Left lung (tissue), 10 donors: Measurements from ENCODE around the gene TNFAIP8L3. TPM values are rescaled to one million over a fixed set of nuclear protein-coding genes. Genes with fewer than 3 reads are reported as not detected.

Experiments used
- ATAC-seq: fragments of 200-7000 bp; cut with Tn5 transposase; one replicate; pipeline ENCODE4 v1.9.1; 2020; ENCODE audit warnings: moderate library complexity
- DNase-seq, 4 donors: peaks; one replicate each; pipeline ENCODE4 v3.0.0-alpha.2; 2013 to 2020
- H3K27ac ChIP-seq, 2 donors: fragments of 200-600 bp; sonication (generic) in 1 of 2; one replicate each; pipeline versions ENCODE4 v1.5.0 to v1.8.0; 2020 to 2021
- H3K27me3 ChIP-seq, 2 donors: fragments of 200-600 bp; sonication (generic) in 1 of 2; one replicate each; pipeline versions ENCODE4 v1.5.0 to v1.8.0; 2020 to 2021
- H3K36me3 ChIP-seq, 2 donors: fragments of 200-600 bp; sonication (generic) in 1 of 2; one replicate each; pipeline versions ENCODE4 v1.5.0 to v1.8.0; 2020 to 2021
- H3K4me1 ChIP-seq, 2 donors: fragments of 200-600 bp; one replicate each; pipeline ENCODE4 v1.8.0; 2021
- H3K4me3 ChIP-seq, 2 donors: fragments of 200-600 bp; sonication (generic) in 1 of 2; one replicate each; pipeline versions ENCODE4 v1.5.0 to v1.8.0; 2020 to 2021; ENCODE audit warnings: mild to moderate bottlenecking in 1 of 2
- H3K9me3 ChIP-seq, 2 donors: fragments of 200-600 bp; sonication (generic) in 1 of 2; one replicate each; pipeline versions ENCODE4 v1.5.0 to v1.8.0; 2020 to 2021
- CTCF ChIP-seq, 2 donors: fragments of 200-600 bp; sonication (generic) in 1 of 2; IDR thresholded peaks; one replicate each; pipeline versions ENCODE4 v1.5.0 to v1.8.0; 2021; ENCODE audit warnings: antibody characterized with exemption in 2 of 2
- intact Hi-C, 2 donors: fragments of 100-400 bp; cut with DNase I; formaldehyde crosslinking; loops; one replicate each; pipeline versions ENCODE4 v1.11.2 to v1.14.2; 2022
- polyA plus RNA-seq, 6 donors: library from polyadenylated mRNA; unstranded; fragments of 120-200 nt; gene quantifications; one replicate each; pipeline ENCODE4 v1.2.1, GENCODE V29; 2013; ENCODE audit not compliant: insufficient read length in 6 of 6
- total RNA-seq, 2 donors: library from RNA; stranded (reverse); fragmentation: NEBNext Ultra II Directional; extraction: Animal tissue kit (Norgen Biotek cat#: 25700); gene quantifications; one replicate each; pipeline ENCODE4 v1.2.1, GENCODE V29; 2021
- donor health status: DM: no; HTN: yes; CAD: no.
- donor health status: DM: no; HTN: no; CAD: no.

Gene TNFAIP8L3
- total and polyA plus RNA-seq, 8 donors, result 3.0 to 25.0 (median 4.4) TPM

- Histone ChIP-seq H3K27me3 (peaks cover 0 to 4% of the 10 kb centered on the region in 2 donors), H3K27ac (no peak overlapping the region), H3K4me1 (peaks cover 0 to 9% of the 10 kb centered on the region in 2 donors), H3K4me3 (no peak overlapping the region), H3K9me3 (no peaks in the 10 kb centered on the region), H3K36me3 (no peaks in the 10 kb centered on the region)
- TF ChIP-seq CTCF (IDR thresholded peaks at IDR 0.05), result no peak
- ATAC-seq, result no peak
- DNase-seq, result no peak
- intact Hi-C loops, result no loop called here
Observed at GRCh38 chr15:51075364-51075763, 19.3 kb downstream of the TNFAIP8L3 start.

GRCh38 chr15:51074926-51075325 lies 19.8 kb downstream of the TNFAIP8L3 start:
- Histone ChIP-seq H3K27ac (no peak overlapping the region), H3K4me3 (no peak overlapping the region), H3K27me3 (peaks cover 0 to 4% of the 10 kb centered on the region in 2 donors), H3K4me1 (peaks cover 0 to 9% of the 10 kb centered on the region in 2 donors), H3K9me3 (no peaks in the 10 kb centered on the region), H3K36me3 (no peaks in the 10 kb centered on the region)
- ATAC-seq (no peak), DNase-seq (no peak)
- intact Hi-C loops, result no loop called here
- no peak for TF ChIP-seq CTCF (IDR thresholded peaks at IDR 0.05)

- Histone ChIP-seq H3K4me1 (peaks cover 0 to under 1% of the 10 kb centered on the region in 2 donors), H3K27me3 (no peaks in the 10 kb centered on the region), H3K4me3 (no peak overlapping the region), H3K9me3 (no peaks in the 10 kb centered on the region), H3K36me3 (no peaks in the 10 kb centered on the region), H3K27ac (no peak overlapping the region)
- ATAC-seq, result no peak
- DNase-seq, result no peak
- no peak for TF ChIP-seq CTCF (IDR thresholded peaks at IDR 0.05)
- intact Hi-C loops, result no loop called here
Observed at GRCh38 chr15:51071578-51071977, 23.1 kb downstream of the TNFAIP8L3 start.

- TF ChIP-seq CTCF (IDR thresholded peaks at IDR 0.05), result no peak
- H3K4me1 ChIP-seq, result no peaks in the 10 kb centered on the region
- intact Hi-C loops, result no loop called here
- H3K9me3 ChIP-seq, result no peaks in the 10 kb centered on the region
- H3K27ac ChIP-seq, result no peak overlapping the region
- DNase-seq, result no peak
- no peak overlapping the region for H3K4me3 ChIP-seq
- no peaks in the 10 kb centered on the region for H3K36me3 ChIP-seq
- no peaks in the 10 kb centered on the region for H3K27me3 ChIP-seq
- ATAC-seq, result no peak
Observed at GRCh38 chr15:51069983-51070382, 24.7 kb downstream of the TNFAIP8L3 start.

GRCh38 chr15:51067510-51067909 lies 27.2 kb downstream of the TNFAIP8L3 start:
- TF ChIP-seq CTCF (IDR thresholded peaks at IDR 0.05), result no peak
- Histone ChIP-seq H3K27ac (no peak overlapping the region), H3K9me3 (no peaks in the 10 kb centered on the region), H3K4me1 (no peaks in the 10 kb centered on the region), H3K4me3 (no peak overlapping the region), H3K36me3 (no peaks in the 10 kb centered on the region), H3K27me3 (no peaks in the 10 kb centered on the region)
- ATAC-seq (peak; percentile 46), DNase-seq (no peak)
- intact Hi-C loops, result no loop called here
